Ishikawa (cell line): ENCODE results near the gene FRMD6.

Experiments
- CEBPB ChIP-seq: IDR thresholded peaks from 2 replicates; pipeline ENCODE4 v1.6.1; 2012
- CREB1 ChIP-seq: IDR thresholded peaks from 2 replicates; pipeline ENCODE4 v1.6.1; 2012; ENCODE audit warnings: low read depth
- EGR1 ChIP-seq: IDR thresholded peaks from 2 replicates; pipeline ENCODE4 v1.6.1; 2012
- EP300 ChIP-seq: IDR thresholded peaks from 2 replicates; pipeline ENCODE4 v1.6.1; 2012; ENCODE audit warnings: borderline replicate concordance
- FOXM1 ChIP-seq: IDR thresholded peaks from 2 replicates; pipeline ENCODE4 v1.6.1; 2012; ENCODE audit warnings: low read depth, borderline replicate concordance
- NFIC ChIP-seq: IDR thresholded peaks from 2 replicates; pipeline ENCODE4 v1.6.1; 2012
- RAD21 ChIP-seq: IDR thresholded peaks from 2 replicates; pipeline ENCODE4 v1.6.1; 2012; ENCODE audit warnings: low read depth
- TAF1 ChIP-seq: IDR thresholded peaks from 2 replicates; pipeline ENCODE4 v1.6.1; 2012; ENCODE audit warnings: low read depth, mild to moderate bottlenecking
- TCF12 ChIP-seq: IDR thresholded peaks from 2 replicates; pipeline ENCODE4 v1.6.1; 2012; ENCODE audit warnings: low read depth
- TEAD4 ChIP-seq: IDR thresholded peaks from 2 replicates; pipeline ENCODE4 v1.6.1; 2012
- YY1 ChIP-seq: IDR thresholded peaks from 2 replicates; pipeline ENCODE4 v1.6.1; 2012; ENCODE audit warnings: low read depth
- ZBTB7A ChIP-seq: IDR thresholded peaks from 2 replicates; pipeline ENCODE4 v1.6.1; 2012; ENCODE audit warnings: low read depth
- TF ChIP-seq, protein P1 (sequence below): IDR thresholded peaks from 2 replicates; pipeline ENCODE4 v1.6.1; 2012; ENCODE audit warnings: low read depth, mild to moderate bottlenecking
- TF ChIP-seq, protein P2 (sequence below): IDR thresholded peaks from 2 replicates; pipeline ENCODE4 v1.6.1; 2012
- TF ChIP-seq, protein P3 (sequence below): IDR thresholded peaks from 2 replicates; pipeline ENCODE4 v1.6.1; 2012

FRMD6 gene

DNA sequence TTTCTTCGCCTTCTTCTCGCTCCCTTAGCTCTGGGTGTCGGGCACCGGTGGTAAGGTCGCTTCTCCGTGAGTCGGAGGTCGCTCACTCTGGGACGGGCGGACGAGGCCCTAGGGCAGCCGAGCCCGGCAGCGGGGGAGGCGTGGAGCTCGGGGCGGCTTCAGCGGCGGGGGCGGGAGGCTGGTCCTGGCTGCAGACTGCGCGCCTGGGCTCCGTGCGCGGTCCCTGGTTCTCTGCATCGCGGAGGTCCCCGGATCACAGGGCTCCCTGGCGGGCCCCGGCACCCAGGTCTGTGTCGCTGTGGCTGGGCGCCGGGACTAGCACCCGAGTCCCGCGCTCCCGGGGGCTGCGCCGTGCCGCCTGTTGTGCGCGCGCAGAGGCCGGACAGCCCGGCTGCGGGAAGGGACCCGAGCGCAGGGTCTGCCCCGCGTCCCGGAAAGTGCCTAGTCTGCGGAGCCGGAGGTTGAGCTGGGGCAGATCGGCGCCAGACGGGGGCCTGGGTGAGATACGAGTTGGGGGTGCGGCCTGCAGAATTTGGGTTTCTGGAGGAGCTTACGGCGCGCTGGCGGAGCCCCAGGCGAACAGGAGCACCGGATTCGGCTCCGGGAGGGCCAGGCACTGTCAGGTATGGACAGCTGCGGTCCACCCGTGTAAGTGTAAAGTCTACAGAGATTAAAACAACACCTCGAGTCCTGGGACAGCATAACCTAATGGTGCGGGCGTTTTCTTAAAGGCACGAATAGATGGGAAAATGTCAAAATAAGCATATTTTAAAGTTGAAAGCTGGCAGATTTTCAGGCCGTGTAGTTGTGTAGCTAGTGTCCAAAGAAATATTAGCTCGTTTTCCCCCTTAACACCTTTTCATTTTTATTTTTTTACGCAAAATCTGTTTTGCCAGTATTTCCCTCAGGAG, 713 bp downstream of the FRMD6 start:
- TF ChIP-seq YY1 (no peak), TAF1 (no peak), EGR1 (peak; percentile 80), EP300 (no peak)
- TF ChIP-seq, protein P1, sequence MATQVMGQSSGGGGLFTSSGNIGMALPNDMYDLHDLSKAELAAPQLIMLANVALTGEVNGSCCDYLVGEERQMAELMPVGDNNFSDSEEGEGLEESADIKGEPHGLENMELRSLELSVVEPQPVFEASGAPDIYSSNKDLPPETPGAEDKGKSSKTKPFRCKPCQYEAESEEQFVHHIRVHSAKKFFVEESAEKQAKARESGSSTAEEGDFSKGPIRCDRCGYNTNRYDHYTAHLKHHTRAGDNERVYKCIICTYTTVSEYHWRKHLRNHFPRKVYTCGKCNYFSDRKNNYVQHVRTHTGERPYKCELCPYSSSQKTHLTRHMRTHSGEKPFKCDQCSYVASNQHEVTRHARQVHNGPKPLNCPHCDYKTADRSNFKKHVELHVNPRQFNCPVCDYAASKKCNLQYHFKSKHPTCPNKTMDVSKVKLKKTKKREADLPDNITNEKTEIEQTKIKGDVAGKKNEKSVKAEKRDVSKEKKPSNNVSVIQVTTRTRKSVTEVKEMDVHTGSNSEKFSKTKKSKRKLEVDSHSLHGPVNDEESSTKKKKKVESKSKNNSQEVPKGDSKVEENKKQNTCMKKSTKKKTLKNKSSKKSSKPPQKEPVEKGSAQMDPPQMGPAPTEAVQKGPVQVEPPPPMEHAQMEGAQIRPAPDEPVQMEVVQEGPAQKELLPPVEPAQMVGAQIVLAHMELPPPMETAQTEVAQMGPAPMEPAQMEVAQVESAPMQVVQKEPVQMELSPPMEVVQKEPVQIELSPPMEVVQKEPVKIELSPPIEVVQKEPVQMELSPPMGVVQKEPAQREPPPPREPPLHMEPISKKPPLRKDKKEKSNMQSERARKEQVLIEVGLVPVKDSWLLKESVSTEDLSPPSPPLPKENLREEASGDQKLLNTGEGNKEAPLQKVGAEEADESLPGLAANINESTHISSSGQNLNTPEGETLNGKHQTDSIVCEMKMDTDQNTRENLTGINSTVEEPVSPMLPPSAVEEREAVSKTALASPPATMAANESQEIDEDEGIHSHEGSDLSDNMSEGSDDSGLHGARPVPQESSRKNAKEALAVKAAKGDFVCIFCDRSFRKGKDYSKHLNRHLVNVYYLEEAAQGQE, result no peak

DNA sequence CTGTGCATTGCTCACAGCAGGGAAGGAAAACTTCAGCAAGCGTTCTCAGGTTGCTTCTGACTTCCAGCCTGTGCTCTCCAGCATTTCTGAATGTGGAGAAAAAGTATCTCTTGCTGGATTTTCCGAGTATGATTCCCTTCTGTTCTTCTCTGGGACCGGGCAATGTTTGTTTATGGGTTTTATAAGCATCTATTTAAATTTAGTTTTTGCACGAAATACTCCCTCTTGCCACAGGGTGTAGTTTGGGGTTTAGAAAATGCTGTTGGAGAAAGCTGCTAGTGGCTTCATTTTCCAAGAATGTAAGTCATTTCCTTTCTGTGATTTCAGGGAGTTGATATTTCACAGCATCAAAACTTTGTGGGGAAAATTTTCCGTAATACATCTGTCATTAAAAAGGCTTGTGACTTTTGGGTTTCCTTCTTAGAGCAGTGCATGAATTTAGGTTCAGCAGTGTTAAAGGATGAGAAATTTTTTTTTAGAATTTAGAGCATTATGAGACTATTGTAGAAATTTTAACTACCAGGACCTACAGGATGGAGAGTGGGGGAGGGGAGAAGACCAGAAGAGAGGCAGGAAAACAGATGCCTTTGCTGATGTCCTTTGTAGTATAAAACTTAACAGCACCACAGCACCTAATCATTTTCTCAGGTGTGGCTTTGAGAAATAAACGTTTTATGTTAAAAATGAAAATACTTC, 1.5 kb downstream of the FRMD6 start:
- TF ChIP-seq YY1, result no peak
- TF ChIP-seq TAF1, result no peak
- no peak for TF ChIP-seq EP300
- no peak for TF ChIP-seq TCF12
- TF ChIP-seq, protein P2, sequence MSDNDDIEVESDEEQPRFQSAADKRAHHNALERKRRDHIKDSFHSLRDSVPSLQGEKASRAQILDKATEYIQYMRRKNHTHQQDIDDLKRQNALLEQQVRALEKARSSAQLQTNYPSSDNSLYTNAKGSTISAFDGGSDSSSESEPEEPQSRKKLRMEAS, result no peak
- no peak for TF ChIP-seq EGR1
- no peak for TF ChIP-seq CEBPB
- TF ChIP-seq RAD21, result peak; percentile 27

DNA sequence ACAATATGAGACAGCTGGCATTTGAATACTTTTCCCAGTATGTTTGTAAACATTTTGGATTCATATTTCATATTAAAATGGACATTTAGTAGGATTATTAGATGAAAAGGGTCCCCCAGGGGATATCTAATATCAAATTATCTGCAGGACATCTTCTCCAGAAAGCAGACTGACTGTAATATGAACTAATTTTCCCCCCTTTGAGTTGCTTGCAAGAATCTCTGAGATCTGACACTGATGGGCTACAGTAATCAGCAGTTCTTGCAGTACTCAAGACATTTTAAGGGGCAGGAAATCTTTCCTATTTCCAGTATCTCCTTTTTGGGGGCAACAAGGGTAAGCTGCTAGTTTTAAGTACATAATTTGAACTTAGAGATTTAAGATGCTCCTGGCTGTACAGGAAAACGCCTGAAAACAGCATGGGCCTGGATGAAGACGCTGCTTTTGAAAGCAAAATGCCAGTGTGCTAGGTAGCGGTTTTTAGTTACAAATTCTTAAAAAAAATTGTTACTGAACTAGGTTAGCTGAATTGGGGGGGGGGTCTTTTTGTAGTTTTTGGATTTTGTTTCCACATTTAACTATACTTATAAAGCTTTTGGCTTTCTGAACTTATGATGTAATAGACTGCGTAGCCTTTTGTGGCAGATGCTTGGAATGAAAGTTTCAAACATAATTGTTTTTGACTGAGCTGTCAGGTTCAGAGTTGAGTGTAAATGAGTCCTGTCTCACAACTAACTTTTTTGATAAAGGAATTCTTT, 2.2 kb downstream of the FRMD6 start:
- TF ChIP-seq NFIC (no peak), RAD21 (no peak), EP300 (no peak), CEBPB (no peak), TCF12 (no peak), ZBTB7A (no peak), TEAD4 (no peak), EGR1 (no peak), FOXM1 (no peak), CREB1 (no peak), YY1 (no peak), TAF1 (no peak)
- TF ChIP-seq, protein P1, result no peak
- TF ChIP-seq, protein P2, result no peak
- TF ChIP-seq, protein P3, sequence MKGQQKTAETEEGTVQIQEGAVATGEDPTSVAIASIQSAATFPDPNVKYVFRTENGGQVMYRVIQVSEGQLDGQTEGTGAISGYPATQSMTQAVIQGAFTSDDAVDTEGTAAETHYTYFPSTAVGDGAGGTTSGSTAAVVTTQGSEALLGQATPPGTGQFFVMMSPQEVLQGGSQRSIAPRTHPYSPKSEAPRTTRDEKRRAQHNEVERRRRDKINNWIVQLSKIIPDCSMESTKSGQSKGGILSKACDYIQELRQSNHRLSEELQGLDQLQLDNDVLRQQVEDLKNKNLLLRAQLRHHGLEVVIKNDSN, result no peak

DNA sequence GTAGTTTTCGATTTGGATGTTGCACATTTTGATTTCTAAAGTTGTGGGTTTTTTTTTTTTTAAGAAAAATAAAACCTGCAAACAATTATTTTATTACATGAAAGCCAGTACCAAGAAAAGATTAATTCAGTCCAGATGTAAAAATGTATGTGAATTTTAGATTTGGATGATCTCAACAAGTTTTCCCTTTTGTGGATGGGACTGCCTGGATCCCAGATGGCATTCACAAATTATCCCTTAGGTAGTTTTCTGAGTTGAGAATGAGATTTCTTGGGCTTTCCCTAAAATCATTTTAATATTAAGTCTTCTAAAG, 2.8 kb downstream of the FRMD6 start:
- TF ChIP-seq TCF12, result no peak
- no peak for TF ChIP-seq TAF1
- TF ChIP-seq YY1, result no peak
- no peak for TF ChIP-seq EP300
- TF ChIP-seq EGR1, result no peak
- TF ChIP-seq RAD21, result no peak
- no peak for TF ChIP-seq FOXM1
- TF ChIP-seq, protein P1, result no peak
- TF ChIP-seq ZBTB7A, result no peak
- TF ChIP-seq NFIC, result no peak
- TF ChIP-seq, protein P2, result no peak
- TF ChIP-seq CREB1, result no peak
- no peak for TF ChIP-seq CEBPB
- TF ChIP-seq, protein P3, result no peak
- TF ChIP-seq TEAD4, result no peak
